Nephron (organoid): ENCODE measurements around the gene ACSL5.

Experiments
- H3K27ac Mint-ChIP-seq, 3 experiments: 2 replicates each; pipeline ENCODE4 v1.8.0; 2020; ENCODE audit warnings: mixed read lengths in 3 of 3, mild to moderate bottlenecking in 2 of 3, moderate library complexity in 1 of 3
- H3K27me3 Mint-ChIP-seq: 2 replicates; pipeline ENCODE4 v1.8.0; 2021; ENCODE audit warnings: low read depth, mild to moderate bottlenecking, moderate library complexity, mixed read lengths
- H3K36me3 Mint-ChIP-seq: 2 replicates; pipeline ENCODE4 v1.8.0; 2020; ENCODE audit warnings: low read depth, mixed read lengths
- H3K4me1 Mint-ChIP-seq: 2 replicates; pipeline ENCODE4 v1.8.0; 2020; ENCODE audit warnings: mixed read lengths
- H3K4me3 Mint-ChIP-seq, 3 experiments: 2 replicates each; pipeline ENCODE4 v1.8.0; 2020; ENCODE audit warnings: mild to moderate bottlenecking in 3 of 3, mixed read lengths in 3 of 3, moderate library complexity in 2 of 3
- H3K9me3 Mint-ChIP-seq: 2 replicates; pipeline ENCODE4 v1.8.0; 2020; ENCODE audit warnings: mixed read lengths
- TF ChIP-seq, protein P1 (sequence below), 3 experiments: fragments of 200-600 bp; sonication (generic); IDR thresholded peaks; one replicate each; pipeline ENCODE4 v1.5.0; 2021; ENCODE audit warnings: antibody characterized with exemption in 3 of 3; ENCODE audit not compliant: unreplicated experiment in 3 of 3

ACSL5 gene

DNA sequence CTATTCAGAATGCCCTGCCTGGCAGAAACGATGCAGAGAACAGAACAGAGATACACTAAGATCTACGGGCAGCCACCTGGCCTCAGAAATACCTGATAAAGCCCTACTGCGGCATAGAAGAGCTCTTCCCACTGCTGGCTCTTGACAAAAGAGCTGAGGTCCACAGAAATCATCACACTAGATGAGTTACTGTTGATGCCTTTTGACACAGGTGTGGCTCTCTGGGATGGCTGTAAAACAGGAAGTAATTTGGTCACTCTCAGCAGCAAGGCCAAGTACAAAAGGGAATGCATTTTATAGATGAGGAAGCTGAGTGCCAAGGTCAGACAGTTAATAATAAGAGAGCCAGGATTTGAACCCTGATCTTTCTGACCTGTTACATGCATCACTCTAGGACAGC lies 35.0 kb upstream of the ACSL5 start:
- TF ChIP-seq, protein P1, sequence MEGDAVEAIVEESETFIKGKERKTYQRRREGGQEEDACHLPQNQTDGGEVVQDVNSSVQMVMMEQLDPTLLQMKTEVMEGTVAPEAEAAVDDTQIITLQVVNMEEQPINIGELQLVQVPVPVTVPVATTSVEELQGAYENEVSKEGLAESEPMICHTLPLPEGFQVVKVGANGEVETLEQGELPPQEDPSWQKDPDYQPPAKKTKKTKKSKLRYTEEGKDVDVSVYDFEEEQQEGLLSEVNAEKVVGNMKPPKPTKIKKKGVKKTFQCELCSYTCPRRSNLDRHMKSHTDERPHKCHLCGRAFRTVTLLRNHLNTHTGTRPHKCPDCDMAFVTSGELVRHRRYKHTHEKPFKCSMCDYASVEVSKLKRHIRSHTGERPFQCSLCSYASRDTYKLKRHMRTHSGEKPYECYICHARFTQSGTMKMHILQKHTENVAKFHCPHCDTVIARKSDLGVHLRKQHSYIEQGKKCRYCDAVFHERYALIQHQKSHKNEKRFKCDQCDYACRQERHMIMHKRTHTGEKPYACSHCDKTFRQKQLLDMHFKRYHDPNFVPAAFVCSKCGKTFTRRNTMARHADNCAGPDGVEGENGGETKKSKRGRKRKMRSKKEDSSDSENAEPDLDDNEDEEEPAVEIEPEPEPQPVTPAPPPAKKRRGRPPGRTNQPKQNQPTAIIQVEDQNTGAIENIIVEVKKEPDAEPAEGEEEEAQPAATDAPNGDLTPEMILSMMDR (IDR thresholded peaks at IDR 0.05; ENCODE audit: unreplicated experiment in 3 of 3) = no peak
- H3K27ac Mint-ChIP-seq = no peak overlapping the region
- no peaks in the 10 kb centered on the region for H3K27me3 Mint-ChIP-seq
- no peaks in the 10 kb centered on the region for H3K36me3 Mint-ChIP-seq
- H3K4me3 Mint-ChIP-seq = no peak overlapping the region
- no peaks in the 10 kb centered on the region for H3K9me3 Mint-ChIP-seq
- H3K4me1 Mint-ChIP-seq = no peaks in the 10 kb centered on the region

GRCh38 chr10:112340601-112341000 lies 33.3 kb upstream of the ACSL5 start:
- Mint-ChIP-seq H3K4me1 (no peaks in the 10 kb centered on the region), H3K9me3 (no peaks in the 10 kb centered on the region), H3K27me3 (no peaks in the 10 kb centered on the region), H3K36me3 (no peaks in the 10 kb centered on the region), H3K4me3 (no peak overlapping the region), H3K27ac (no peak overlapping the region)
- TF ChIP-seq, protein P1 (IDR thresholded peaks at IDR 0.05; ENCODE audit: unreplicated experiment in 3 of 3) = no peak

GRCh38 chr10:112343056-112343806 lies 30.7 kb upstream of the ACSL5 start:
- Mint-ChIP-seq H3K36me3 (no peaks in the 10 kb centered on the region), H3K27ac (no peak overlapping the region), H3K9me3 (no peaks in the 10 kb centered on the region), H3K27me3 (no peaks in the 10 kb centered on the region), H3K4me1 (no peaks in the 10 kb centered on the region), H3K4me3 (no peak overlapping the region)
- TF ChIP-seq, protein P1 (IDR thresholded peaks at IDR 0.05; ENCODE audit: unreplicated experiment in 3 of 3) = no peak

- Mint-ChIP-seq H3K27me3 (no peaks in the 10 kb centered on the region), H3K4me3 (no peak overlapping the region), H3K36me3 (no peaks in the 10 kb centered on the region), H3K27ac (no peak overlapping the region), H3K9me3 (no peaks in the 10 kb centered on the region), H3K4me1 (no peaks in the 10 kb centered on the region)
- TF ChIP-seq, protein P1 (IDR thresholded peaks at IDR 0.05; ENCODE audit: unreplicated experiment in 3 of 3) = no peak
Measured at GRCh38 chr10:112344261-112344660, 29.7 kb upstream of the ACSL5 start.

DNA sequence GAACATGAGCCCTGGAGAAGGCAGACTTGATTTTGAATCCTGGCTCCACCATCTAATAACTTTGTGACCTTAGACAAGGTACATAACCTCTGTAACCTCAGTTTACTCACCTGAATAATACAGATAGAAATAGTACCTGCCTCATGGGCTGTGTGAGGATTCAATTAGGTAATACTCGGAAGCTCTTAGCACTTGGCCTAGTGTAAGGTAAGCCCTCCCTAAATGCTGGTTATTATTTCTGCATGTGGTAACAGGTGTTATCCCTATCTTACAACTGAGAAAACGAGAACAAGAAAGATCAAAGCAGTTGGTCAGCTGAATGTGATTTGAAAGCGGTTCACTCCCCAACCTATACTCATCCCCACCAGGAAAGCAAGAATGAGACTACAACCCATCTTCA lies 28.7 kb upstream of the ACSL5 start:
- no peaks in the 10 kb centered on the region for H3K9me3 Mint-ChIP-seq
- H3K36me3 Mint-ChIP-seq = no peaks in the 10 kb centered on the region
- H3K4me1 Mint-ChIP-seq = no peaks in the 10 kb centered on the region
- H3K27me3 Mint-ChIP-seq = no peaks in the 10 kb centered on the region
- TF ChIP-seq, protein P1 (IDR thresholded peaks at IDR 0.05; ENCODE audit: unreplicated experiment in 3 of 3) = no peak
- no peak overlapping the region for H3K4me3 Mint-ChIP-seq
- H3K27ac Mint-ChIP-seq = no peak overlapping the region

DNA sequence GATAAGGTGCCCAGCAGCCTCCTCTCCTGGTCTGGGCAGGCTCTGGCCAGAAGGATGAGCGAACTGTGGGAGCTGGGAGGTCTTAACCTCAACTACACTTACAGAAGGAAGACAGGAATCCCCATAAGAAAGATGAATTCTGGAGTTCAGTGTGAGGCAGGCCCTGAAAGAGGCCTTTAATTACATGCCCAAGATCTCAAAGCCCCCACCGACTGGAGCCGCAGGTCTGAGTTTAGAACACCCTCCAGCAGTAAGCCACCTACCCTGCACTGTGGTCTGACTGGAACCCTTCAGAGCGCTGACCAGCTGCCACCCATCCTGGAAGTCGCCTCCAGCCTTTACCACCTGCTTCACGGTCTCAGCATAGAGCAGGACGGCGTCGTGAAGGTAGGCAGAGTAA lies 28.2 kb upstream of the ACSL5 start:
- TF ChIP-seq, protein P1 (IDR thresholded peaks at IDR 0.05; ENCODE audit: unreplicated experiment in 3 of 3) = no peak
- Mint-ChIP-seq H3K27ac (no peak overlapping the region), H3K9me3 (no peaks in the 10 kb centered on the region), H3K4me1 (no peaks in the 10 kb centered on the region), H3K27me3 (no peaks in the 10 kb centered on the region), H3K36me3 (no peaks in the 10 kb centered on the region), H3K4me3 (no peak overlapping the region)
